Measurements from ENCODE around the gene NEIL1. TPM values are rescaled to one million over a fixed set of nuclear protein-coding genes. Genes with fewer than 3 reads are reported as not detected.

NEIL1 gene, protein sequence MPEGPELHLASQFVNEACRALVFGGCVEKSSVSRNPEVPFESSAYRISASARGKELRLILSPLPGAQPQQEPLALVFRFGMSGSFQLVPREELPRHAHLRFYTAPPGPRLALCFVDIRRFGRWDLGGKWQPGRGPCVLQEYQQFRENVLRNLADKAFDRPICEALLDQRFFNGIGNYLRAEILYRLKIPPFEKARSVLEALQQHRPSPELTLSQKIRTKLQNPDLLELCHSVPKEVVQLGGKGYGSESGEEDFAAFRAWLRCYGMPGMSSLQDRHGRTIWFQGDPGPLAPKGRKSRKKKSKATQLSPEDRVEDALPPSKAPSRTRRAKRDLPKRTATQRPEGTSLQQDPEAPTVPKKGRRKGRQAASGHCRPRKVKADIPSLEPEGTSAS
- total RNA-seq: 11.1 and 12.4 TPM in 2 replicates

GRCh38 chr15:75346796-75347221 is at the start of gene NEIL1:
NEIL1 (plus strand) TSS chr15:75347039; CDS start chr15:75348906, 1,867 bp downstream.

DNA sequence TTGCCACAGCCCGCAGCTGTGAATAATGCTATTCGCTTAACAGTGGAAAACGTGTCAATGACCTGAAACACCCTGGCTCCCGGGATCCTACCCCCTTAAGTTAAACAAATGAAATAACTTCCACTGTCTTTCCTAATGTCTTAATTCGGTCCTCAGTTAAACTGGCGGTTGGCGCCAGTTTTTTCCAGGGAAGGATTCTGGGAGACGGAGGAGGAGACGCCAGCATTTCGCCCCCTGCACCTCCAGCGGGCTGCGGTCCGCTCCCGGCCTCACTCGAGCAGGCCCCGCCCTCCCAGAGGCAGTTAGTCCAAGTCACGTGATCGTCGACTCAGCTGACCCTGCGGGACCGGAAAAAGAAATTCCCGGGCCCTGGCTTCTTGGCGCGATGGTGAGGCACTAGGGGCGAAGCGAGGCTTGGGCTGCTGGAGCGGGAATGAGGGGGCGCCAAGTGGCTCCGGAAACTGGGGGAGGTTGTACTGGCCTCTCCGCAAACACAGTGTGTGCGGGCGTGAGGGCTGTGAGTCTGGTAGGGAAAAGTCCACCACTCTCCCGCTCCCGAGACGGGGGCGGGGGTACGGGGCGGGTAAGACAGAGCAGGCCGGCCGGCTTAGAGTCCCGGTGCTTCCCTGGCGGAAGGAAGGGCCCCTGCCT is 11.0 kb upstream of the NEIL1 start, which contains the start of gene COMMD4:
COMMD4 (plus strand) TSS at position 359 of the 651 bp plus-strand sequence; CDS start at position 386, 27 bp downstream.

GRCh38 chr15:75367913-75368688 is 21.3 kb downstream of the NEIL1 start, which contains the start of gene MAN2C1:
MAN2C1 (minus strand) TSS chr15:75368607; CDS start chr15:75368583, 24 bp downstream.

Other genes with a start within 250 kb of the NEIL1 start
- 11.6 and 14.9 TPM in 2 replicates for gene C15orf39, start 145.2 kb upstream of the NEIL1 start, total RNA-seq
- not detected in 2 replicates for gene GOLGA6C, start 88.7 kb upstream of the NEIL1 start, total RNA-seq
- not detected in 2 replicates for gene GOLGA6D, start 64.2 kb upstream of the NEIL1 start, total RNA-seq
- gene COMMD4, start 11.0 kb upstream of the NEIL1 start, total RNA-seq: 89.4 and 103 TPM in 2 replicates
- gene MAN2C1, start 21.6 kb downstream of the NEIL1 start, total RNA-seq: 53.0 and 61.4 TPM in 2 replicates
- 24.8 and 27.7 TPM in 2 replicates for gene SIN3A, start 104.7 kb downstream of the NEIL1 start, total RNA-seq
- gene PTPN9, start 232.3 kb downstream of the NEIL1 start, total RNA-seq: 10.1 and 18.0 TPM in 2 replicates

Data from airway epithelial cell (primary cell).